Nephron (organoid): ENCODE results near the gene PPOX.

Experiments
- H3K27ac Mint-ChIP-seq, 3 experiments: 2 replicates each; pipeline ENCODE4 v1.8.0; 2020; ENCODE audit warnings: mixed read lengths in 3 of 3, mild to moderate bottlenecking in 2 of 3, moderate library complexity in 1 of 3
- H3K27me3 Mint-ChIP-seq: 2 replicates; pipeline ENCODE4 v1.8.0; 2021; ENCODE audit warnings: low read depth, mild to moderate bottlenecking, moderate library complexity, mixed read lengths
- H3K36me3 Mint-ChIP-seq: 2 replicates; pipeline ENCODE4 v1.8.0; 2020; ENCODE audit warnings: low read depth, mixed read lengths
- H3K4me1 Mint-ChIP-seq: 2 replicates; pipeline ENCODE4 v1.8.0; 2020; ENCODE audit warnings: mixed read lengths
- H3K4me3 Mint-ChIP-seq, 3 experiments: 2 replicates each; pipeline ENCODE4 v1.8.0; 2020; ENCODE audit warnings: mild to moderate bottlenecking in 3 of 3, mixed read lengths in 3 of 3, moderate library complexity in 2 of 3
- H3K9me3 Mint-ChIP-seq: 2 replicates; pipeline ENCODE4 v1.8.0; 2020; ENCODE audit warnings: mixed read lengths
- TF ChIP-seq, protein P1 (sequence below), 3 experiments: fragments of 200-600 bp; sonication (generic); IDR thresholded peaks; one replicate each; pipeline ENCODE4 v1.5.0; 2021; ENCODE audit warnings: antibody characterized with exemption in 3 of 3; ENCODE audit not compliant: unreplicated experiment in 3 of 3

The PPOX gene

GRCh38 chr1:161122967-161123366 is 43.3 kb upstream of the PPOX start:
- TF ChIP-seq, protein P1, sequence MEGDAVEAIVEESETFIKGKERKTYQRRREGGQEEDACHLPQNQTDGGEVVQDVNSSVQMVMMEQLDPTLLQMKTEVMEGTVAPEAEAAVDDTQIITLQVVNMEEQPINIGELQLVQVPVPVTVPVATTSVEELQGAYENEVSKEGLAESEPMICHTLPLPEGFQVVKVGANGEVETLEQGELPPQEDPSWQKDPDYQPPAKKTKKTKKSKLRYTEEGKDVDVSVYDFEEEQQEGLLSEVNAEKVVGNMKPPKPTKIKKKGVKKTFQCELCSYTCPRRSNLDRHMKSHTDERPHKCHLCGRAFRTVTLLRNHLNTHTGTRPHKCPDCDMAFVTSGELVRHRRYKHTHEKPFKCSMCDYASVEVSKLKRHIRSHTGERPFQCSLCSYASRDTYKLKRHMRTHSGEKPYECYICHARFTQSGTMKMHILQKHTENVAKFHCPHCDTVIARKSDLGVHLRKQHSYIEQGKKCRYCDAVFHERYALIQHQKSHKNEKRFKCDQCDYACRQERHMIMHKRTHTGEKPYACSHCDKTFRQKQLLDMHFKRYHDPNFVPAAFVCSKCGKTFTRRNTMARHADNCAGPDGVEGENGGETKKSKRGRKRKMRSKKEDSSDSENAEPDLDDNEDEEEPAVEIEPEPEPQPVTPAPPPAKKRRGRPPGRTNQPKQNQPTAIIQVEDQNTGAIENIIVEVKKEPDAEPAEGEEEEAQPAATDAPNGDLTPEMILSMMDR (IDR thresholded peaks at IDR 0.05; ENCODE audit: unreplicated experiment in 3 of 3): no peak
- H3K36me3 Mint-ChIP-seq: peaks cover 72% of the 10 kb centered on the region
- H3K9me3 Mint-ChIP-seq: no peaks in the 10 kb centered on the region
- no peak overlapping the region for H3K4me3 Mint-ChIP-seq
- peak overlapping the region in 1 of 3 experiments; percentile 21 for H3K27ac Mint-ChIP-seq
- peaks cover 39% of the 10 kb centered on the region for H3K4me1 Mint-ChIP-seq
- H3K27me3 Mint-ChIP-seq: no peaks in the 10 kb centered on the region

DNA sequence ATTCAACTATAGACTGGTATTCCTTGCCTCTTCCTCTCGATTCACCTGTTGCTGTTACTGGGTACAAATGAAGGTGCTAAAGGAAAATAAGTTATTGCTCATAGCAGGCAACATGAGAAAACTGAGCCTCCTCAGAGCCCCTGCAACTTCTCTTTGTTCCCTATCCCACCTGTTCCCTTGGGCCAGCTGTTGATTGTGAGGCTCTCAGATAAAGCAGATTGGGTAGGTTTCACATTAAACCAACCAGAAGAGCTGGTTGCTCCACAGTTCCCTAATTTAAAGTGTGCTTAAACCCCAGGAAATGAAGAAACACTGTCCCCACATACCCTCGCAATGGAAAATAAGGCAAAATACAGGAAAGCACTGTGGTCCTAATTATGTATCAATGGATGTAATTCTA is 38.6 kb upstream of the PPOX start:
- Mint-ChIP-seq H3K27ac (peak overlapping the region; percentile 1 to 72 (median 40)), H3K9me3 (no peaks in the 10 kb centered on the region), H3K4me3 (peak overlapping the region in 2 of 3 experiments; percentile 21 to 29), H3K27me3 (no peaks in the 10 kb centered on the region), H3K4me1 (peaks cover 39% of the 10 kb centered on the region), H3K36me3 (peaks cover 61% of the 10 kb centered on the region)
- TF ChIP-seq, protein P1 (IDR thresholded peaks at IDR 0.05; ENCODE audit: unreplicated experiment in 3 of 3): no peak

GRCh38 chr1:161128591-161129420 is 37.4 kb upstream of the PPOX start:
- H3K36me3 Mint-ChIP-seq: peaks cover 49% of the 10 kb centered on the region
- no peak overlapping the region for H3K27ac Mint-ChIP-seq
- H3K4me1 Mint-ChIP-seq: peaks cover 39% of the 10 kb centered on the region
- H3K27me3 Mint-ChIP-seq: no peaks in the 10 kb centered on the region
- TF ChIP-seq, protein P1 (IDR thresholded peaks at IDR 0.05; ENCODE audit: unreplicated experiment in 3 of 3): no peak
- no peaks in the 10 kb centered on the region for H3K9me3 Mint-ChIP-seq
- peak overlapping the region in 1 of 3 experiments; percentile 37 for H3K4me3 Mint-ChIP-seq

GRCh38 chr1:161130266-161130665 is 36.0 kb upstream of the PPOX start:
- Mint-ChIP-seq H3K4me1 (peaks cover 39% of the 10 kb centered on the region), H3K27ac (peak overlapping the region in 1 of 3 experiments; percentile 99), H3K4me3 (no peak overlapping the region), H3K27me3 (no peaks in the 10 kb centered on the region), H3K36me3 (peaks cover 39% of the 10 kb centered on the region), H3K9me3 (no peaks in the 10 kb centered on the region)
- TF ChIP-seq, protein P1 (IDR thresholded peaks at IDR 0.05; ENCODE audit: unreplicated experiment in 3 of 3): no peak

- no peak overlapping the region for H3K4me3 Mint-ChIP-seq
These were observed 34.5 kb upstream of the PPOX start for GRCh38 chr1:161131523-161132409.

More at GRCh38 chr1:161131523-161132409, 34.5 kb upstream of the PPOX start:
- Mint-ChIP-seq H3K4me1 (peaks cover 43% of the 10 kb centered on the region), H3K27me3 (no peaks in the 10 kb centered on the region), H3K27ac (peak overlapping the region in 1 of 3 experiments; percentile 99), H3K9me3 (no peaks in the 10 kb centered on the region), H3K36me3 (peaks cover 27% of the 10 kb centered on the region)
- TF ChIP-seq, protein P1 (IDR thresholded peaks at IDR 0.05; ENCODE audit: unreplicated experiment in 3 of 3): no peak
